NCI-H2196 treated with DMSO at 0.1 percent for 48 hours (cell line): ENCODE data around the gene ZNF800.
"Not testable (repeated sequence)": the region's sequence is repeated elsewhere in the genome, so short reads cannot be mapped to it uniquely, and the experiment has no call there.

ENCODE experiments used
- DNase-seq: peaks from one replicate; lab custom pipeline; 2025; ENCODE audit not compliant: unreplicated experiment; lab: John Stamatoyannopoulos, UW

Gene ZNF800

DNA sequence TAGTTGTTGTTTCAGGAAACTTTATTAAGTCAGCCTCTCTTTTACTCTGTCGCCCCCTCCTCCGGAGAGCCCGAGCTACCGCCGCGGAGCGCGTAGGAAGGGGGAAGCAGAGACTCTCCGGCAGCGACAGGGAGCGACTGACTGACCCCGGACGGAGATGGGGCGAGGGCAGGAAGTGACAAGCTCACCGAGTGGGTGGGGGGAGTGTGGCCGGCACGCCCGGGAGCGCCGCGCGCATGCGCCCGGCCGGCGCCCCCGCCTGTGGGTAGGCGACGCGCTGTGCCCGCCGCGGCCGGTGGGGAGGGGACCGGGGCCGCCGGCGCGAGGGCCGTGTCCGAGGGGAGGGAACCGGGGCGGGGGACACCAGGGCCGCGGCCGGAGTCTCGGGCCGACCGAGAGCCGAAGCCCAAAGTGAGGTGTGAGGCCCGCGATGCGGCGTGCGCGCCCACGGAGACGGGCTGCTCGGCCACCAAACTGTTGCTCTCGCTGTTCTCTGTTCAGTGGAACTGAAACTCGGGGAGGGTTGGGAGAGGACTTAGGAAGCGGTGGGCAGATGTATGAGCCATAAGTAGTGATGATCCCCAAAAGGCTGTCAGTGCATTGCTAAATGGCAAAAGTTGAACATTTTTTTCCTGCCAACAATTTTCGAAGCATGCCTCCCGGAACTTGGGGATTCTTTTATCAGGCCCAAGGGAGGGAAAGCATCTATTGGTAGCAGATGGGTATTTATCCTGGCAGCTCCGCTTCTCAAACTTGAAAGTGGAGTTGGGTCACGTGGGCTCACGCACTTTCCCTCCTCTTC is at the start of gene ZNF800:
Gene ZNF800, minus strand, starts transcription at position 143 of the 802 bp plus-strand sequence. CDS start 1,151 bp downstream, outside the sequence.
- peak; percentile 71 for DNase-seq

DNA sequence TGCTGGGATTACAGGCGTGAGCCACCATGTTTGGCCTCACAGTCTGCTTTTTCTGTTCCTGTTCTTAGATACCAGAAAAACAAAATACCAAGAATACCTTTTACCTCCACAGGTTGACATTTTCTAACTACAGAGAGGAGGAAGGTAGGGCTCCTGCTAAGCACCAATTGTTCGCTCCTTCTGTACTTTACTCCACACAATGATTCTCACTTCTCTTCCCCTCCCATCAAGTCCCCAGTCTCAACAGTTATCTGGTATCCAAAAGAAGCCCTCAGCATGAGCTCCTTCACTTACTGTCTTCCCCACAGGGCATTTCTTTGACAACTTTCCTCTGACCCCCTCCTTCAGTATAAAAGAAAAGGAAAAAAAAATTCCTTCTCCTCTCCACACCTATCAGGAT is 47.7 kb upstream of the ZNF800 start:
- DNase-seq, result no peak

DNA sequence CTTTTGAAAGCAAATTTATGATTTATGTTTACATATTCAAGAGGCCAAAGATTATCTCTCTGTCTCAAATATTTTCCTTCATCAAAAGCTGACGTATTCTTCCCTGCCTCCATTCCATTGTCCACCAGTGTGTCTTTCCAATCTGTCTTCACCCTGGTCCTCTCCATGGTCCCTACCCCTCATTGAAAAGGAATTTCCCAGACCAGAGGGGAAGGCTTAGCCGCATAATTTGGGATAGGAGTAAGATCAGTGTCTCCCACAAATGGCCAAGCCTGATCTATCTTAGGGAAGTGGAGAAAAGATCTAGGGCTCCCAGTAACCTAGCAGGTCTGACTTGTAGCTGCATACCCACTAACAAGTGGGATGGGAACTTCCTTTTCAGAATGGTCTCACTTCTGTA is 46.3 kb upstream of the ZNF800 start:
- DNase-seq, result no peak

DNA sequence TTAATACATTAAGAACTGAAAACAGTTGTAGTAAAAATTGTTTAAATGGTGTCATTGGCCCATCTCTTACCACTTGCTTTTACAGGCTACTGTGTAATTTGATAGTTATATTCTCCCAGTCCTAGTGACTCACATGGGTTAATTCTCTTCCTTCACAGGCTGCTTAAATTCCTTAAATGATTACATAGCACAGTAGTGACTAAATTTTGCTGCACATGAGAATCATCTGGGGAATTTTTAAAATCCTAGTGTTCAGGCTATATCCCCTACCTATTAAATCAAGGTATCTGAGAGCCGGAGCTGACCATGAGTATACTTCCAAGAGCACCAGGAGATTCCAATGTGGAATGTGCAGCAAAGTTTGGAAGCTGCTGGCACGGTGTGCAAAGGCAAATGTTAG is 45.3 kb upstream of the ZNF800 start:
- DNase-seq, result no peak

GRCh38 chr7:127437241-127437640 is 44.7 kb upstream of the ZNF800 start:
- no peak for DNase-seq

DNA sequence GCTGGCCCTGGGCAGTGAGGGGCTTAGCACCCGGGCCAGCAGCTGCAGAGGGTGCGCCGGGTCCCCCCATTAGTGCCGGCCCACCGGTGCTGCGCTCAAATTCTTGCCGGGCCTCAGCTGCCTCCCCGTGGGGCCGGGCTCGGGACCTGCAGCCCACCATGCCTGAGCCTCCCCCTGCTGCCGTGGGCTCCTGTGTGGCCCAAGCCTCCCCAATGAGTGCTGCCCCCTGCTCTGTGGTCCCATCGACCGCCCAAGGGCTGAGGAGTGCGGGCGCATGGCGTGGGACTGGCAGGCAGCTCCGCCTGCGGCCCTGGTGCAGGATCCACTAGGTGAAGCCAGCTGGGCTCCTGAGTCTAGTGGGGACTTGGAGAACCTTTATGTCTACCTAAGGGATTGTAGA is 36.8 kb upstream of the ZNF800 start:
- DNase-seq, result not testable (repeated sequence)

GRCh38 chr7:127419196-127419595 is 26.7 kb upstream of the ZNF800 start:
- DNase-seq, result no peak

DNA sequence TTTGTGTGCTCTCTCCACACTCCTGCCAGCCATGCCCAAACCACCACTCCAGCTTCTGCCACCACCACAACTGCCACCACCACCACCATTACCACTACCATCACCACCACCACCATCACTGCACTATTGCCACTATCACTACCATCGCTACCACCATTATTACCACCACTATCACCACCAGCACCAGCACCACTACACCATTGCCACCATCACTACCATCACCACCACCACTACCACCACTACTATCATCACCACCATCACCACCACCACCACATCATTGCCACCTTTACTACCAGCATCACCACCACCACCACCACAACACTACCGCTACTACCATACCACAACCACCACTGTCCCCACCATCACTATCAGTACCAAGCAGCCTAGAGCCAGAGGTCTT is 26.0 kb upstream of the ZNF800 start:
- no peak for DNase-seq

DNA sequence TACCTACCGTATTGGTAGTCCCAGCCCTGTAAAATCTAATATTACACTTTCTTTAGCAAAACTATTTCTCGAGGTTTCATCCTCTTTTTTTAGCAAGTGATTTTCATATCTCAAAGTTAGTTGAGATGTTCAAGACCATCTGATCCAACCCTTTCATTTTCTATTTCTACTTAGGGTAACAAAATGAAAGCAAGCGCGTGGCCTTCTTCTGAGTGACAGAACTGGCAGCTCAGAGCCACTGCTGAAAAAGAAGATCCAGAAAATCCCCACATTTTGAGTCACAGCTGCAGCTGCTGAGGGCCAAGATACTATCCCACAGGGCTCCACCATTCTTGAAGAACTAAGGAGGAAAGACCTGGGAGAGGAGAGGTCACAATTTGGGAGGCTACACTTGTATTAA is 24.8 kb upstream of the ZNF800 start:
- no peak for DNase-seq

DNA sequence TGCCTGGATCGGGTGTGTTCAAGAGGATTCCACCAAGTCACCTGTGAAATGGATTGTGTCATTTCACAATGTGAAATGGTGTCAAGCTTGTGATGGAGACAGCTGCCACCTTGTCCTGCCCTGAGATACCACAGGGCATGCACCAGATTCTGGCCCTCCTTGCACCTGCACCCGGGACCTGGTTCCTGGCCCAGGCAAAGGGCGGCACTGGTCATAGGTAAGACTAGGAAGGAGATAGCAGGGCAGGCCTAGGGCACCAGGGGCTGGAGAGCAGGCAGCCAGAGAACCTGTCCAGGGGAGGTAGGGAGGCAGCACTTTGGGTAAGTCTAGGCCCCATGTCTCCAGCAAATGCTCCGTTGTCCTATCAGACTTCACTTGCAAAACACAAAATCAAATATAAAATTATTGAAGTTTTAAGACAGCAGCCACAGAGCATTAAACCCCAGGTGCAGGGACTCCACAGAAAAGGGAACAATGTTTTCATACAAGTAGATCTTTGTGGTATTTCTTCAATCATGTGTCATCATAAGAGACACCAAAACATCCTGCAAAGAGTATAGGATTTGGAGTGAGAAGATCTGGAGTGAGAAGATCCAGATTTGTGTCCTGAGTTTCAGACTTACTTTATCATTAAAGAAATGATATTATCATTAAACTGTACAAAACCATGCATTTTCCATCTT is 22.7 kb upstream of the ZNF800 start:
- no peak for DNase-seq

DNA sequence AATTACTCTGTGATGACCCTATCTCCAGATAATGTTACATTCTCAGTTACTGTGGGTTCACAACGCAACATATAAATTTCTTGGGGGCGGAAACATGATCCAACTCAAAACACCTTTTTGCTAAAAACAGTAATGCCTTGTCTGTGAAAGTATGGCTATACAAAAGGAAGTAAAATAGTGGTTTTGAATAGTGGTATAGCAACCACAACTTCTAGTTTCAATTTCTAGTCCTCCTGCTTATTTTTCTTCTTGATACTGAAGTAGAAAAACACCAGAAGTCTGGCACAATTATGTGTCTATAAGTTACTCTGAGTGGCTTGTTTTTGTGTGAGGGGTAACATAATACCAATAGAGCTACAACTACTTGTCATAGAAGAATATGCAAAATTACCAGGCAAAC is 21.5 kb upstream of the ZNF800 start:
- DNase-seq, result no peak

GRCh38 chr7:127413326-127413725 is 20.8 kb upstream of the ZNF800 start:
- DNase-seq, result no peak

DNA sequence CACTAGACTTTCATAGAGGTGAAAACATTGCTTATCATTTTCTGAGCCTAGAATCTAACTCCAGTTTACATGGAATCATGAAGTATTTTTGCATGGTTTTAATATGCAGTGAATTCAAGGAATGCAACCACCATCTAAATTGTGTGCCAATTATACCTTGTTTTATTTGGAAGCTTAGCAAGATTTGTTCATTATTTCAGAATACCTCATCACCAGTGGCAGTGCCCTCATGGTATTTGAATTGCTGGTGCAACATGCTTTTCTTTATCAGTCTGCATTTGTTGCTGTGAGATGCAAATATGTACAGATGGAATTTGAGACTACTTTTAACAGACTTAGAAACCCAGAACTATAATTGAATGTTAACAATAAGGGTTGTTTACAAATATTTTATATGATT is 18.7 kb upstream of the ZNF800 start:
- no peak for DNase-seq

DNA sequence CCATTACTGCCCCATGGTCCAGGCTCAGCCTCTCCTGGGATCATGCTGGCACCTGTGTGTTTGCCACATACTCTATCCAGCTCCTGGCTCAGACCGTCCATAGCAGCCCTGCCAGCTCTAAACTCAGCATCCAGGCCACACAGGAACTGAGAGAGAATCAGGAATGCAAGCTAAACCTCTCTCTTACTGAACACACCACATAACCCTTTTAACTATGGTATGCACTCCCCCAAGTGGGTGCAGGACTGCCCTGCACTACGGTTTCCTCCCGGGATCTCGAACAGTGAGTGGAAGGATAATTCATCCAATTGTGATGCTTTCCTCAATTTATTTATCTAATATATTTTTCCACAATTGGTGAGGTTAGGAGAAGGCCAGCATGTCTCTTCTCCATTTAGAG is 17.1 kb upstream of the ZNF800 start:
- no peak for DNase-seq

- DNase-seq, result no peak
Measured at GRCh38 chr7:127404286-127405072, 12.0 kb upstream of the ZNF800 start.

DNA sequence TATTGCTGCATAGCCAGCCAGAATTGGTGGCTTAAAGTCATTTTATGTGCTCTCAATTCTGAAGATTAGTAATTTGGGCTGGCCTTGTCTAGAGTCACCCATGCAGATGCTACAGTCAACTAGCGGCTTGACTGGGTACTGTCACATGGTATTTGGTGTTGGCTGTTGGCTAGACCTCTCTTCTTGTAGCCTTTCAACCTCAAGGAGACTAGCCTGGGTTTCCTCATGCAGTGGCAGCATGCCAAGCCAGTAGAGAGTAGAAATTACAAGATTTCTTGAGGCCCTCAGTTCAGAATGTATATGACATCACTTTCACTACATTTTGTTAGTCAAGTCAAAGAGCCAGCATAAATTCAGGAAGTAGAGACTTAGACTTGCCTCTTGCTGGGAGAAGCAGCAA is 3.7 kb upstream of the ZNF800 start:
- DNase-seq, result no peak

DNA sequence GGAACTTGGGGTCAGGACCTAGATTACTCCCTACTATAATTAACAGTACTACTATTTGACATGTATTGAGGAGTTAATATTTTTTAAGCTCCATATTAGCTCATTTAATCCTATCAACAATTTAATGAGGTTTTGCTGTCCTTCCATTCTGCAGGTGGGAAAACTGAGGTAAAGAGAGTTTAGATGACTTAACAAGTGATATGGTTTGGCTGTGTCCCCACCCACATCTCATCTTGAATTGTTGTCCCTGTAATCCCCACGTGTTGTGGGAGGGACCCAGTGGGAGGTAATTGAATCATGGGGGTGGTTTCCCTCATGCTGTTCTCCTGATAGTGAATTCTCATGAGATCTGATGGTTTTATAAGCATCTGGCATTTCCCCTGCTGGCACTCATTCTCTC is 2.6 kb upstream of the ZNF800 start:
- not testable (repeated sequence) for DNase-seq

- DNase-seq, result no peak
Measured at GRCh38 chr7:127393368-127394058, 1.0 kb upstream of the ZNF800 start.

GRCh38 chr7:127392182-127392565 is 334 bp downstream of the ZNF800 start:
- no peak for DNase-seq

DNA sequence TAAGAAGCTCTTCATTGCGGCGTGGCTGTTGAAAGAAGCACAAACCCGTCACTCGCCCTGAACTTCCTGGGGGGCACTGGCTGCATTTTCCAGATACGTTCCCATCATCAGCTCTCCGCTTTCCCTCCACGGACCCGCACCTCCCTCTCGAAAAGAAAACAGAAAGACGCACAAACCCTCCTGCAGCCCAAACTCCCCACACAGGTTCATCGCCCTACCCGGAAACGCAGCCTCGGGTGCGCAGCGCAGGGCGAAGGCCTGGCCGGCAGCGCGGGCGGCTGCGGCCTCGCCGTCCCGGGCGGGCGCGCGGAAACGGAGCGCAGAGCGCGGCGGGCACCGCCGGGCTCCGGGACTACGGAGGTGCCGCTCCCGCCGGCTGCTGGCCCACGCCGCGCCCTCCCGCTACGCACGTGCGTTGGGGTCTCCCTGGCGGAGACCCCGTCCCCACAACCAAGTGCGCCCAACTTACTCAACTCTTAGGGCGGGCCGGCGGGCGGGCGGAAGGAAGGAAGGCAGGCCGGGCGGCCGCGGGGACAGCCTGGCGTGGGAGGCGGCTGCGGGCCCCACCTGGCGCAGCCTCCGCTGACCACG is 822 bp downstream of the ZNF800 start:
- DNase-seq, result no peak
